ENCODE results near the gene SORCS1. TPM values are rescaled to one million over a fixed set of nuclear protein-coding genes. Genes with fewer than 3 reads are reported as not detected.
A peak's percentile ranks its signal among the peaks of the same experiment; 100 is the strongest.

Gene SORCS1
- total RNA-seq, 1 donor from 2014 or later: 11.1 TPM

- H3K9me3 ChIP-seq (ENCODE audit: low read depth): no peaks in the 10 kb centered on the region
- Mint-ChIP-seq H3K27me3 (ENCODE audit: insufficient read depth, low read depth) (peaks cover 3% of the 10 kb centered on the region), H3K4me3 (no peak overlapping the region), H3K36me3 (no peaks in the 10 kb centered on the region), H3K4me1 (peaks cover 15% of the 10 kb centered on the region), H3K27ac (no peak overlapping the region), H3K9me3 (peaks cover 2% of the 10 kb centered on the region)
- H3K4me2 ChIP-seq: no peak overlapping the region
- H3F3A ChIP-seq (ENCODE audit: low read depth): no peaks in the 10 kb centered on the region
- H3K9ac ChIP-seq: no peak overlapping the region
- H3K4me3 ChIP-seq: no peak overlapping the region
- no peak for TF ChIP-seq CTCF (IDR thresholded peaks at IDR 0.05)
- no peak for TF ChIP-seq EZH2phosphoT487 (IDR thresholded peaks at IDR 0.05)
- no peak for TF ChIP-seq EZH2 (IDR thresholded peaks at IDR 0.05)
- H3K4me1 ChIP-seq: peaks cover 30% of the 10 kb centered on the region
- DNase-seq (ENCODE audit: low spot score): no peak
- no peaks in the 10 kb centered on the region for H3K79me2 ChIP-seq (ENCODE audit: low read depth)
- no peak overlapping the region for H3K27ac ChIP-seq
- H3K36me3 ChIP-seq: no peaks in the 10 kb centered on the region
- H2AFZ ChIP-seq (replicated peaks): no peak overlapping the region
- H3K27me3 ChIP-seq: no peaks in the 10 kb centered on the region
- H4K20me1 ChIP-seq (ENCODE audit: low read depth): no peaks in the 10 kb centered on the region
Observed at GRCh38 chr10:107092321-107092720, 72.2 kb downstream of the SORCS1 start.

- Histone ChIP-seq H3K9ac (no peak overlapping the region), H3K9me3 (ENCODE audit: low read depth) (no peaks in the 10 kb centered on the region), H3K27ac (no peak overlapping the region), H3K4me1 (peaks cover 34% of the 10 kb centered on the region), H3K27me3 (no peaks in the 10 kb centered on the region), H3F3A (ENCODE audit: low read depth) (no peaks in the 10 kb centered on the region), H3K36me3 (no peaks in the 10 kb centered on the region), H2AFZ (replicated peaks) (no peak overlapping the region), H3K4me3 (no peak overlapping the region), H4K20me1 (ENCODE audit: low read depth) (no peaks in the 10 kb centered on the region), H3K79me2 (ENCODE audit: low read depth) (no peaks in the 10 kb centered on the region), H3K4me2 (no peak overlapping the region)
- TF ChIP-seq EZH2phosphoT487 (IDR thresholded peaks at IDR 0.05) (no peak), CTCF (IDR thresholded peaks at IDR 0.05) (no peak)
- peaks cover 3% of the 10 kb centered on the region for H3K27me3 Mint-ChIP-seq (ENCODE audit: insufficient read depth, low read depth)
- H3K36me3 Mint-ChIP-seq: no peaks in the 10 kb centered on the region
- peaks cover 15% of the 10 kb centered on the region for H3K4me1 Mint-ChIP-seq
- no peak overlapping the region for H3K27ac Mint-ChIP-seq
- peaks cover 3% of the 10 kb centered on the region for H3K9me3 Mint-ChIP-seq
- peak; percentile 42 for DNase-seq (ENCODE audit: low spot score)
- H3K4me3 Mint-ChIP-seq: no peak overlapping the region
Observed at GRCh38 chr10:107091126-107091525, 73.4 kb downstream of the SORCS1 start.

- no peak overlapping the region for H3K4me3 Mint-ChIP-seq
- Histone ChIP-seq H4K20me1 (ENCODE audit: low read depth) (no peaks in the 10 kb centered on the region), H3K4me3 (no peak overlapping the region), H3K27ac (peak overlapping the region; percentile 89), H3K9ac (no peak overlapping the region), H3K4me2 (peak overlapping the region; percentile 16), H3K79me2 (ENCODE audit: low read depth) (no peaks in the 10 kb centered on the region), H3K4me1 (peaks cover 48% of the 10 kb centered on the region), H3K9me3 (ENCODE audit: low read depth) (no peaks in the 10 kb centered on the region), H3F3A (ENCODE audit: low read depth) (peaks cover 12% of the 10 kb centered on the region), H2AFZ (replicated peaks) (no peak overlapping the region), H3K27me3 (no peaks in the 10 kb centered on the region), H3K36me3 (no peaks in the 10 kb centered on the region)
- H3K27ac Mint-ChIP-seq: no peak overlapping the region
- peaks cover 10% of the 10 kb centered on the region for H3K4me1 Mint-ChIP-seq
- peak; percentile 54 for DNase-seq (ENCODE audit: low spot score)
- no peaks in the 10 kb centered on the region for H3K36me3 Mint-ChIP-seq
- H3K27me3 Mint-ChIP-seq (ENCODE audit: insufficient read depth, low read depth): peaks cover 2% of the 10 kb centered on the region
- TF ChIP-seq EZH2 (IDR thresholded peaks at IDR 0.05) (no peak), CTCF (IDR thresholded peaks at IDR 0.05) (no peak), EZH2phosphoT487 (IDR thresholded peaks at IDR 0.05) (no peak)
- peaks cover 3% of the 10 kb centered on the region for H3K9me3 Mint-ChIP-seq
Observed at GRCh38 chr10:107085665-107086525, 78.6 kb downstream of the SORCS1 start.

All from neural progenitor cell (in vitro differentiated cells).